Cerebellar cortex (tissue), 1 donor: ENCODE measurements around the gene FCN3.

Source experiments
- DNase-seq: peaks from one replicate; pipeline ENCODE4 v3.0.0-alpha.2; 2015; ENCODE audit warnings: low spot score

The FCN3 gene

GRCh38 chr1:27341525-27342252 is 32.9 kb downstream of the FCN3 start, which contains the start of gene SYTL1:
TSS of gene SYTL1 (plus strand) at chr1:27342022. CDS start at chr1:27345335, 3,313 bp downstream.
- peak; percentile 81 for DNase-seq

GRCh38 chr1:27339213-27339612 is 35.4 kb downstream of the FCN3 start:
- no peak for DNase-seq

DNA sequence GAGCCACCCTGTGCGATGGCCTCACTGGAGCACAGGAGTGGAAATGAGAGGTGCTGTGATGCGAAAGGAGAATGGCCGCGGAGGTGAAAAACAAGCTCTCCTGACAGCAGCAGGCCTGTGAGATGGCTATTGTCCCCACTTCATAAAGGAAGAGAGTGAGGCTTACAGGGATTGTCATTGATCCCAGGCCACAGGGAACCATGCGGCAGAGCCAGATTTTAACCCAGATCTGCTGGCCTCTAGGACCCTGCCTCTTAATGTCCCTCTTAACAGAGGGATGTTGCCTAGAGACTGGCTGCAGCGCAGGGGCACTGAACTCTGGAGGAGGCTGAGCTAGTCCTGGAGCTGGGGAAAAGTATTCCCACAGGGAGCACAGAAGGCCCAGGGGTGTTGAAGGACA is 35.9 kb downstream of the FCN3 start:
- DNase-seq = no peak

DNA sequence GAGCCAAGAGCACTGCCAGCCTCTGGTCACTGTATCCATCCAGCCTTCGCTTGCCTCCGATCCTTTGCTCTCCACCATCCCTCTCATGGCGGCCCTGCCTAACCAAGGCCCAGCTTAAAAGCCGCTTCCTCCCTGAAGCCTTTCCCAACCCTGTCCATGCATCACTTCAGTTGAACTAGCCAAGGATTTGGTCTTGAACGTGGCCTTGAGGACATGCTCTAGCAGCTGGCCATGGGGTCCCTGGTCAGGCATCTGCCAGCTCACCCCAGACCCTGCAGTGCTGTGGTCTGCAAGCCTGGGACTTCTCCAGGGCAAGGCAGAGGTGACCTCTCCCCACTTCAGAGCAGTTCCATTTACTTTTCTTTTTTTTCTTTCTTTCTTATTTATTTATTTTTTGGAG is 37.9 kb downstream of the FCN3 start:
- no peak for DNase-seq

DNA sequence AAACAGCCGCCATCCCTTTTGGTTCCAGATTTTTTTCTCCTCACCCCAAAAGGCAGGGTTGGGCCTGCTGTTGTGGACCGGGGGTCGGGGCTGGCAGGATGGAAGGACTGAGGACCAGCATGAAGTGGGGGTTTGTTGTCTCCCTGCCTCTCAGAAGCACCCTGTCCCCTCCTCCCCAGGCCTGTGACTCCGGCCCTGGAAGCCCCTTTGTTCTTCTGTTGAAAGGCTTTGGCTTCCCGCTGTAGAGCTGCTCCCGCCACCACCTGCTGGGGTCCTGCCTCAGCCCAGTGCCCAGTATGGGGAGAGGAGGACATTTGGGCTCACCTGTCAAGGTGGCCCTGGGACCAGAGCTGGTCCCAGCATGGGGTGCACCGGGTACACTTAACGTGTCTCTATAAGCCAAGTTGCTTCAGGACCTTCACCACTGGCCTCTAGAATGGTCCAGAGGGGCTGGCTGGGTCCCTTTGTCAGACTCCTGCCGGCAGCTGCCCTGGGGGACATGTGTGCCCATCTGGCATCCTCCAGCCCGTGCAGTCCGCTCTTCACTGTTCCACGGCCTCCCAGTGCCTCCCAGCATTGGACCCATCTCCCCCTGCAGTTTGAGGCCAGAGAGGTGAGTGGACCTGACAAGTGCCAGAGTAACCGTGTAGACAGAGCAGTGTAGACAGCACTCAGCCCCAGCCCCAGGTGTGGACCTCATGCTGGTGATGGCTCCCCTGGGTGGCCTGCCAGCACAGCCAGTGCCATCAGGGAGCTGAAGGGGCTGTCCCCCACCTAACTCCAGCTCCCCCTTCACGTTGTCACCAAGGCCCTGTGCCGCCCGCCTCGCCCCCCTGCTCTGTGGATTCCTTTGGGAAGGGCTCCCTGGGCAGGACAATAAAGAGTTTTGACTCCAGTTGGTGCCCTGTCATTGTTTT is 38.9 kb downstream of the FCN3 start:
- DNase-seq = no peak

DNA sequence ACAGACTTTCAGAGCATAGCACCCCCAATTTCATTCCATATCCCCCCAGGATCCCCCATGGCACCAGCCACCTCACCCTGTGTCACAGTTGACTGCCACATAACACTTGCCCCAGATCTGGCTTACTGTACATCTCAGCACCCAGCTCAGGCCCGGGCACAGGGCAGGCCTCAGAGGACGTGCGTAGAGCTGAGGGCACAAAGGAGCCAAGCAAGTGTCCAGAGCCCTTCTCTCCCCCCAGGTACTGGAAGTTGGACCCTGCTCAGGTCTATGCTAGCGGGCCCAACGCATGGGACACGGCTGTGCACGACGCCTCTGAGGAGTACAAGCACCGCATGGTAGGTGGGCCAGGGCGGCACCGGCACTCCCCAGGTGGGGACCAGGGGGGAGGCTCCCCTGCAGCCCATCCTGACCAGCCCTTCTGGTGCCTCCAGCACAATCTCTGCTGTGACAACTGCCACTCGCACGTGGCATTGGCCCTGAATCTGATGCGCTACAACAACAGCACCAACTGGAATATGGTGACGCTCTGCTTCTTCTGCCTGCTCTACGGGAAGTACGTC is 40.8 kb downstream of the FCN3 start:
- DNase-seq = no peak

GRCh38 chr1:27332536-27333281 is 41.9 kb downstream of the FCN3 start:
- peak; percentile 70 for DNase-seq

GRCh38 chr1:27331922-27332321 is 42.7 kb downstream of the FCN3 start:
- no peak for DNase-seq

DNA sequence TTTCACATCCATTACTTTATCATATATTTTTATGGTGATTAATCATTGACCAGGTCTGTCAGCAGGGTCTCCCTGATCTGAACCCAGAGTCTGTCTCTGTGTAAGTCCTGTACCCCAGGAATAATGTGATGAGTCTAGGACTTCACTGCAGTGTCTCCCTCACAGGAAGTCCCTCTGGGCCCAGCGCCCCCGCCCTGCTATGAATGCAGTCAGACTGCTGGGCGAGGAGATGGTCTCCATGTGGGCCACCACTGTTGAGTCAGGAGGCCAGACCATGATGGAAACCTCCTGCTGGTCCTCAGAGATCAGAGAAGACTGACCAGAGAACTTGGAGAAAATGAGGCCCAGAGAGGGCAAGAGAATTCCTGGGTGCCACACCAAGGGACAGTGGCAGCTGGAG is 43.2 kb downstream of the FCN3 start:
- no peak for DNase-seq

GRCh38 chr1:27330786-27331185 is 43.8 kb downstream of the FCN3 start:
- DNase-seq = no peak

- DNase-seq = no peak
These were observed 46.7 kb downstream of the FCN3 start for GRCh38 chr1:27327964-27328363.

DNA sequence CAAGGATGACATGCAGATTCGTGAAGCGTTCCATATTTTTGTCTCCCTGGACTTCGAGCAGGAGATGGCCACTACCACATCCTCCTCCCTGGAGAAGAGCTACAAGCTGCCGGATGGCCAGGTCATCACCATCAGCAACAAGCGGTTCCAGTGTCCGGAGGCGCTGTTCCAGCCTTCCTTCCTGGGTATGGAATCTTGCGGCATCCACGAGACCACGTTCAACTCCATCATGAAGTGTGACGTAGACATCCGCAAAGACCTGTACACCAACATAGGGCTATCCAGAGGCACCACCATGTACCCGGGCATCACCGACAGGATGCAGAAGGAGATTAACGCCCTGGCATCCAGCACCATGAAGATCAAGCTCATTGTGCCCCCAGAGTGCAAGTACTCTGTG is 49.3 kb downstream of the FCN3 start:
- no peak for DNase-seq

DNA sequence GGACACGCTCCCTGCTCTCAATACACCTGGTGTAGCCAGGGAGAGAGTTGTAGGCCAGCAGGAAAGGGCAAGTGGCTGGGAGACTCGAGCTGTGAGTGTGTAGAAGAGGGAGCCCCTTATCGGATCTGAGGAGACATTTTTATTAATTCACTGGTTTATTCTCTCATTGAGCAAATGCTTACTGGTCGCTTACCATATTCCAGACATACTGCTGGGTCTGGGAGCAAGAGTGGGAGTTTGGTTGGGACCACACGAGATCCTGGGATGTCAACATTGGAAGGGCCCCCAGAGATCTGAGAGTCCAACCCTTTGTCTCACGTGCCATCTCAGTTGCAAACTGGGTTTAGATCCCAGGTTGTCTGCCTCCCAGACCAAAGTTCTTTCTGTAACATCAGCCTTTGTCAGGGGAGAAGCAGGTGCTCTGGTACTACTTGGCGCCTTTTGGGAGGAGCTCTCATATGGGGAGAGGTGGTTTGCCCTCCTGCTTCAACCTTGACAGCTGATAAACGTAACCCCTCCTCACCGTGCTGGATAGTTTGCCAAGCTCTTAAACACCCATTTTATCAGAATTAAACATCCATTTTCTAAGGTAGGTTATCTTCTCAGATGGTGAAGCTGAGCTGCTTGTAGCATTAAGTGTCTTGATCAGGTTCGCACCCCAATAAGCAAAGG is 51.9 kb downstream of the FCN3 start:
- DNase-seq = no peak

- DNase-seq = peak; percentile 96
These were observed 52.6 kb downstream of the FCN3 start, which contains the start of gene TMEM222 for GRCh38 chr1:27321813-27322568. TSS of gene TMEM222 (plus strand) at chr1:27322163. CDS start at chr1:27322198, 35 bp downstream.
